Measurements from ENCODE around the gene HDAC11.

DNA sequence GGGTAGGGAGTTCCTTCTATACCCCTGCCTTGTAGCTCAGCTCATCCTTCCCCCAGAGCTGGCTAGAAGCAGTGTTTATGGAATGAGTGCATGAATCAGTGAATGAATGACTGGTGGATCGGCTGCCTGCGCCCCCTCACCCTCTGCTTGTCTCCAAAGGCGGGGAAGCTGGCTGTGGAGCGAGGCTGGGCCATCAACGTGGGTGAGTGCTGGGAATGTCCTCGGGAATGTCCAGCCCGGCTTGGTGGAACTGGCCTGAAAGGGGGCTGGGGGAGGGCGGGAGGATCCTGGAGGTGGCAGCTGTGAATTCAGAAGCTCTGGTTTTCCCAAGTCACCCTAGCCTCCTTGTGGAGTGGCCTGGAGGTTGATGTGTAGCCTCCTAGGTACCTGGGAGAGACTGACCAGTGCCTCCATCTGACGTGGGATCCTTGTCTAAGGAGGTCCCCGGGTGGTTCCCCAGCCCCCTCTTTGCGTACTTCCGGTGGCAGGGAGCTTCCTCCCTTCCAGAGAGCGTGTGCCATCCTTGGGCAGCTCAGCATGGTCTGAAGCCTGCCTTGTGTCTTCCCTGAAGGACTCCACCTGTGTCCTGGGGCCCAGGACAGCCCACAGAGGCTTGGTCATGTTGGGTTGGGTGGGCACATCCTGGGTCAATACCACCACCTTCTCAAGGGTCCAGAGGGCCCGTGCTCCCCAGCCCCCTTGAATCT lies 18.4 kb downstream of the HDAC11 start:
- TF ChIP-seq, protein P1, sequence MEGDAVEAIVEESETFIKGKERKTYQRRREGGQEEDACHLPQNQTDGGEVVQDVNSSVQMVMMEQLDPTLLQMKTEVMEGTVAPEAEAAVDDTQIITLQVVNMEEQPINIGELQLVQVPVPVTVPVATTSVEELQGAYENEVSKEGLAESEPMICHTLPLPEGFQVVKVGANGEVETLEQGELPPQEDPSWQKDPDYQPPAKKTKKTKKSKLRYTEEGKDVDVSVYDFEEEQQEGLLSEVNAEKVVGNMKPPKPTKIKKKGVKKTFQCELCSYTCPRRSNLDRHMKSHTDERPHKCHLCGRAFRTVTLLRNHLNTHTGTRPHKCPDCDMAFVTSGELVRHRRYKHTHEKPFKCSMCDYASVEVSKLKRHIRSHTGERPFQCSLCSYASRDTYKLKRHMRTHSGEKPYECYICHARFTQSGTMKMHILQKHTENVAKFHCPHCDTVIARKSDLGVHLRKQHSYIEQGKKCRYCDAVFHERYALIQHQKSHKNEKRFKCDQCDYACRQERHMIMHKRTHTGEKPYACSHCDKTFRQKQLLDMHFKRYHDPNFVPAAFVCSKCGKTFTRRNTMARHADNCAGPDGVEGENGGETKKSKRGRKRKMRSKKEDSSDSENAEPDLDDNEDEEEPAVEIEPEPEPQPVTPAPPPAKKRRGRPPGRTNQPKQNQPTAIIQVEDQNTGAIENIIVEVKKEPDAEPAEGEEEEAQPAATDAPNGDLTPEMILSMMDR (IDR thresholded peaks at IDR 0.05; ENCODE audit: low read length), result no peak
- TF ChIP-seq EZH2phosphoT487 (IDR thresholded peaks at IDR 0.05; ENCODE audit: low read length), result no peak
- no peak for TF ChIP-seq EZH2 (optimal IDR thresholded peaks at IDR 0.05; ENCODE audit: low read depth, low read length)

Measured in MM.1S (cell line).